Lung (tissue), 12 donors: Measurements from ENCODE around the gene LARP4B. TPM values are rescaled to one million over a fixed set of nuclear protein-coding genes. Genes with fewer than 3 reads are reported as not detected.

ENCODE experiments used
- ATAC-seq: fragments of 200-7000 bp; cut with Tn5 transposase; one replicate; pipeline ENCODE4 v1.9.1; 2020; ENCODE audit warnings: moderate number of reproducible peaks; ENCODE audit not compliant: insufficient read depth, low FRiP score
- DNase-seq, 3 donors: peaks; one replicate each; pipeline ENCODE4 v3.0.0-alpha.2; 2013 to 2017
- H3K27ac ChIP-seq, 2 donors: one replicate each; pipeline ENCODE4 v1.5.1; 2013; ENCODE audit warnings: mild to moderate bottlenecking in 2 of 2, moderate library complexity in 2 of 2, control low read depth in 1 of 2, inconsistent platforms in 1 of 2, low read depth in 1 of 2, low read length in 1 of 2
- H3K27me3 ChIP-seq, 3 donors: one replicate each; pipeline ENCODE4 v1.5.1; 2013; ENCODE audit warnings: low read length in 2 of 3; ENCODE audit not compliant: control insufficient read depth in 3 of 3, insufficient read depth in 3 of 3
- H3K36me3 ChIP-seq, 4 donors: one replicate each; pipeline ENCODE4 v1.5.1; 2013; ENCODE audit warnings: low read length in 4 of 4, mild to moderate bottlenecking in 1 of 4, moderate library complexity in 1 of 4; ENCODE audit not compliant: control insufficient read depth in 4 of 4, insufficient read depth in 4 of 4
- H3K4me1 ChIP-seq, 5 donors: one replicate each; pipeline ENCODE4 v1.5.1; 2013; ENCODE audit warnings: low read length in 5 of 5, mild to moderate bottlenecking in 2 of 5, moderate library complexity in 1 of 5; ENCODE audit not compliant: control insufficient read depth in 5 of 5, insufficient read depth in 5 of 5
- H3K4me3 ChIP-seq: one replicate; pipeline ENCODE4 v1.5.1; 2013; ENCODE audit warnings: mild to moderate bottlenecking, control low read depth, moderate library complexity
- H3K9ac ChIP-seq, 2 donors: one replicate each; pipeline ENCODE4 v1.5.1; 2013; ENCODE audit warnings: low read length in 2 of 2, control low read depth in 1 of 2; ENCODE audit not compliant: insufficient read depth in 1 of 2
- H3K9me3 ChIP-seq, 4 donors: one replicate each; pipeline ENCODE4 v1.5.1; 2013; ENCODE audit warnings: low read length in 3 of 4, mild to moderate bottlenecking in 1 of 4, moderate library complexity in 1 of 4; ENCODE audit not compliant: control insufficient read depth in 4 of 4, insufficient read depth in 3 of 4
- CTCF ChIP-seq: IDR thresholded peaks from 2 replicates; pipeline ENCODE4 v1.5.1; 2012; ENCODE audit warnings: mild to moderate bottlenecking; ENCODE audit errors: control extremely low read depth, extremely low read depth
- WGBS, 2 donors: extraction: QIAGEN DNeasy Blood & Tissue Kit; methylation state at CpG; one replicate each; pipeline ENCODE4 v1.1.7; 2013; 5-methylcytosine and 5-hydroxymethylcytosine counted together
- polyA plus RNA-seq, 2 donors: library from polyadenylated mRNA; stranded (reverse); fragments of 200-250 nt; gene quantifications; one replicate each; pipeline ENCODE4 v1.2.1, GENCODE V29; 2013
- total RNA-seq, 2 donors: library from RNA; depleted of rRNA in 1 of 2; stranded (reverse); fragments of >200 nt in 1 of 2; gene quantifications; one replicate each; pipeline ENCODE4 v1.2.1, GENCODE V29; 2014 to 2021
- donor health status: control.
- donor health status: control.
- donor health status: Bipolar disorder and iron deficiency.
- donor health status: healthy.
- donor health status: DM: yes; HTN: yes; CAD: no.

Gene LARP4B
- total and polyA plus RNA-seq, 4 donors, result 24.7 to 133 (median 66.9) TPM

GRCh38 chr10:761376-761775 is 170.1 kb downstream of the LARP4B start:
- Histone ChIP-seq H3K36me3 (no peaks in the 10 kb centered on the region), H3K9me3 (peaks cover 0 to 12% (median 2%) of the 10 kb centered on the region in 4 donors), H3K27ac (no peak overlapping the region), H3K27me3 (no peaks in the 10 kb centered on the region), H3K4me1 (no peaks in the 10 kb centered on the region), H3K9ac (no peak overlapping the region), H3K4me3 (no peak overlapping the region)
- TF ChIP-seq CTCF, result no peak
- no peak for DNase-seq
- ATAC-seq, result no peak

- WGBS, 2 donors, result 90 to 91% methylated on average over 2 of the region's 2 CpGs
- H3K27ac ChIP-seq, result no peak overlapping the region
- ATAC-seq, result no peak
- no peak overlapping the region for H3K4me3 ChIP-seq
- no peak for DNase-seq
- H3K27me3 ChIP-seq, result no peaks in the 10 kb centered on the region
- H3K9me3 ChIP-seq, result peaks cover 0 to 14% (median 2%) of the 10 kb centered on the region in 4 donors
- H3K9ac ChIP-seq, result no peak overlapping the region
- no peaks in the 10 kb centered on the region for H3K4me1 ChIP-seq
- TF ChIP-seq CTCF, result no peak
- no peaks in the 10 kb centered on the region for H3K36me3 ChIP-seq
Observed at GRCh38 chr10:760622-761021, 170.9 kb downstream of the LARP4B start.

DNA sequence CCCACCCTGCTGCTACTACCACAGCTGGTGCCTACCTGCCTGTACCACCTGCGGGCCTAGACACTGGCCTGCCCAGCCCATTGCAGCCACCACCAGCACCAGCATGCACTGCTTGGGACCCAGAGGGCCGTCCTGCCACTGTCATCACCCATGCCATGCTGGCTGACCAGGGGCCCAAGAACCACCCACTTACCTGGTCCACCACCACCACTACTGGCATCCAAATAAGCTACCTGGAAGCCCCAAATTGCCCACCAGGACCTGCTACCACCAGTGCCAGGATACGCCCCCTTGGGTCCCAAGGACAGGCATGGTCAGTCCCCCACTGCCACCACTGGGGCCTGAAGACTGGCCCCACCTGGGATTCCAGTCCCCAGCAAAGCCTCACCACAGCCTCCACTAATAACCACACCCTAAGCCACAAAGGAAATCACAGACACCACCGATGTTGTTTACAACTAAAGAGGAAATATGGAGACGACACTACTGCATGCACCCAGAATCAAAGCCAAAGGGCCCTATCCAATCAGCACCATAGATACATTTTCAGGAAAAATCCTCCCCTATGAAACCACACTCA is 171.5 kb downstream of the LARP4B start:
- H3K27ac ChIP-seq, result no peak overlapping the region
- DNase-seq (no peak), ATAC-seq (no peak)
- H3K9me3 ChIP-seq, result peaks cover 0 to 17% (median 4%) of the 10 kb centered on the region in 4 donors
- no peak overlapping the region for H3K9ac ChIP-seq
- no peak overlapping the region for H3K4me3 ChIP-seq
- no peak for TF ChIP-seq CTCF
- H3K36me3 ChIP-seq, result no peaks in the 10 kb centered on the region
- WGBS, 2 donors, result 65 to 78% methylated on average over 5 of the region's 5 CpGs
- no peaks in the 10 kb centered on the region for H3K27me3 ChIP-seq
- no peaks in the 10 kb centered on the region for H3K4me1 ChIP-seq

Other genes starting within 250 kb of the LARP4B start
- gene DIP2C, start 242.0 kb downstream of the LARP4B start, total RNA-seq, result 10 to 100 TPM; 15.2 to 20.0 TPM
- gene DIP2C, start 242.0 kb downstream of the LARP4B start, polyA plus RNA-seq, result 1 to 10 TPM; 3.6 to 3.9 TPM
- gene GTPBP4, start 56.7 kb upstream of the LARP4B start, total RNA-seq, result 10 to 100 TPM; 36.5 to 43.6 TPM
- 10 to 100 TPM; 17.6 to 41.7 TPM for gene GTPBP4, start 56.7 kb upstream of the LARP4B start, polyA plus RNA-seq
- gene IDI2, start 94.2 kb upstream of the LARP4B start, total RNA-seq, result under 1 TPM in 1 of 2 donors, not detected in 1; 0.18 TPM
- gene IDI2, start 94.2 kb upstream of the LARP4B start, polyA plus RNA-seq, result under 1 TPM; 0.05 to 0.08 TPM
- 100 to 1,000 TPM in 1 of 2 donors, 10 to 100 TPM in 1; 60.0 to 173 TPM for gene IDI1, start 117.4 kb upstream of the LARP4B start, total RNA-seq
- 100 to 1,000 TPM in 1 of 2 donors, 10 to 100 TPM in 1; 44.4 to 123 TPM for gene IDI1, start 117.4 kb upstream of the LARP4B start, polyA plus RNA-seq
- gene WDR37, start 124.7 kb upstream of the LARP4B start, total RNA-seq, result 10 to 100 TPM; 16.4 to 23.5 TPM
- 10 to 100 TPM in 1 of 2 donors, 1 to 10 TPM in 1; 6.6 to 10.9 TPM for gene WDR37, start 124.7 kb upstream of the LARP4B start, polyA plus RNA-seq